ENCODE results near the gene UQCRQ. TPM values are rescaled to one million over a fixed set of nuclear protein-coding genes. Genes with fewer than 3 reads are reported as not detected.
A peak's percentile ranks its signal among the peaks of the same experiment; 100 is the strongest.

Gene UQCRQ
- total RNA-seq, 4 donors from 2014 or later: 273 to 566 (median 326) TPM

- Histone ChIP-seq H3K4me1 (peaks cover 0 to 3% of the 10 kb centered on the region in 2 donors), H3K4me3 (no peak overlapping the region), H3K27ac (no peak overlapping the region), H3K27me3 (no peaks in the 10 kb centered on the region), H3K9me3 (no peaks in the 10 kb centered on the region), H3K36me3 (no peaks in the 10 kb centered on the region)
- in situ Hi-C loops (cut with MboI; ENCODE audit: low sequenced_read_pairs in 4 of 4): loop anchor here in 3 of 4 donors (10.0 to 25.0 kb wide), 2 partner anchors 80 to 287 kb away; partner anchors contain the start of genes IL5 (in 2 of the 3) and CCNI2 (in 1 of the 3)
- TF ChIP-seq CTCF (IDR thresholded peaks at IDR 0.05 in 4 of 5, conservative IDR thresholded peaks at IDR 0.05 in 1 of 5): no peak
- TF ChIP-seq POLR2A (IDR thresholded peaks at IDR 0.05): no peak
- DNase-seq: no peak
- ATAC-seq: no peak
- intact Hi-C loops (cut with DNase I; ENCODE audit: low total_unique reads): loop anchor here (5.0 kb wide), 2 partner anchors 87 to 167 kb away; partner anchors contain the start of genes IL13 and KIF3A
Measured at GRCh38 chr5:132824426-132824825, 42.0 kb upstream of the UQCRQ start.

GRCh38 chr5:132825033-132825833, 41.2 kb upstream of the UQCRQ start:
- Histone ChIP-seq H3K27me3 (no peaks in the 10 kb centered on the region), H3K27ac (no peak overlapping the region), H3K4me1 (no peaks in the 10 kb centered on the region), H3K4me3 (no peak overlapping the region), H3K9me3 (no peaks in the 10 kb centered on the region), H3K36me3 (no peaks in the 10 kb centered on the region)
- intact Hi-C loops (cut with DNase I; ENCODE audit: low total_unique reads): no loop called here
- ATAC-seq (no peak), DNase-seq (no peak)
- in situ Hi-C loops (cut with MboI; ENCODE audit: low sequenced_read_pairs in 4 of 4): loop anchor here in 1 of 4 donors (10.0 kb wide), 1 partner anchor 80 kb away; the partner anchor contains the start of gene CCNI2
- TF ChIP-seq POLR2A (IDR thresholded peaks at IDR 0.05) (no peak), CTCF (IDR thresholded peaks at IDR 0.05 in 4 of 5, conservative IDR thresholded peaks at IDR 0.05 in 1 of 5) (no peak)

GRCh38 chr5:132825834-132826391, 40.5 kb upstream of the UQCRQ start:
- no peaks in the 10 kb centered on the region for H3K9me3 ChIP-seq
- TF ChIP-seq CTCF (IDR thresholded peaks at IDR 0.05 in 4 of 5, conservative IDR thresholded peaks at IDR 0.05 in 1 of 5) (no peak), POLR2A (IDR thresholded peaks at IDR 0.05) (no peak)
- H3K4me3 ChIP-seq: no peak overlapping the region
- H3K27ac ChIP-seq: no peak overlapping the region
- H3K4me1 ChIP-seq: no peaks in the 10 kb centered on the region
- ATAC-seq (no peak), DNase-seq (no peak)
- intact Hi-C loops (cut with DNase I; ENCODE audit: low total_unique reads) (no loop called here), in situ Hi-C loops (cut with MboI; ENCODE audit: low sequenced_read_pairs in 4 of 4) (loop anchor here in 1 of 4 donors (10.0 kb wide), 1 partner anchor 81 kb away; the partner anchor contains the start of gene CCNI2)
- H3K36me3 ChIP-seq: no peaks in the 10 kb centered on the region
- peaks cover 0 to 3% (median 0%) of the 10 kb centered on the region in 3 donors for H3K27me3 ChIP-seq

- intact Hi-C loops (cut with DNase I; ENCODE audit: low total_unique reads): no loop called here
- no peak overlapping the region for H3K4me3 ChIP-seq
- peak overlapping the region in 1 of 4 donors; percentile 18 for H3K27ac ChIP-seq
- H3K36me3 ChIP-seq: no peaks in the 10 kb centered on the region
- no peak for ATAC-seq
- no peak for TF ChIP-seq CTCF (IDR thresholded peaks at IDR 0.05 in 4 of 5, conservative IDR thresholded peaks at IDR 0.05 in 1 of 5)
- no peak for TF ChIP-seq POLR2A (IDR thresholded peaks at IDR 0.05)
- peaks cover 0 to 3% (median 0%) of the 10 kb centered on the region in 3 donors for H3K27me3 ChIP-seq
- no peak for DNase-seq
- no peaks in the 10 kb centered on the region for H3K9me3 ChIP-seq
- no peaks in the 10 kb centered on the region for H3K4me1 ChIP-seq
- in situ Hi-C loops (cut with MboI; ENCODE audit: low sequenced_read_pairs in 4 of 4): loop anchor here in 1 of 4 donors (10.0 kb wide), 1 partner anchor 82 kb away; the partner anchor contains the start of gene CCNI2
Measured at GRCh38 chr5:132826424-132827082, 39.9 kb upstream of the UQCRQ start.
